Activated CD4-positive, alpha-beta T cell treated with anti-CD3 and anti-CD28 coated beads, Interleukin-2, amount 10 ng/mL, durations not matched to agents 7 days and 5 days (primary cell): ENCODE results near the gene PRXL2B. TPM values are rescaled to one million over a fixed set of nuclear protein-coding genes. Genes with fewer than 3 reads are reported as not detected.
"Not testable (repeated sequence)": the region's sequence is repeated elsewhere in the genome, so short reads cannot be mapped to it uniquely, and the experiment has no call there.

Experiments
- CTCF ChIA-PET: fragments of 350-600 bp; sonication (Branson Sonifier 250); formaldehyde crosslinking; loops from one replicate; lab custom pipeline; 2021; ENCODE audit warnings: antibody characterized with exemption; lab: Charles Lee
- POLR2A ChIA-PET: fragments of 350-600 bp; sonication (Branson Sonifier 250); formaldehyde crosslinking; loops from one replicate; lab custom pipeline; 2021; ENCODE audit warnings: antibody characterized with exemption; lab: Charles Lee
- DNase-seq: peaks from one replicate; pipeline ENCODE4 v3.0.0-alpha.2; 2020
- H3K27ac Mint-ChIP-seq: one replicate; pipeline ENCODE4 v1.8.0; 2021; ENCODE audit warnings: mild to moderate bottlenecking, moderate library complexity, mixed read lengths
- H3K27me3 Mint-ChIP-seq: one replicate; pipeline ENCODE4 v1.8.0; 2021; ENCODE audit warnings: mixed read lengths
- H3K36me3 Mint-ChIP-seq: one replicate; pipeline ENCODE4 v1.8.0; 2021; ENCODE audit warnings: low read depth, mixed read lengths
- H3K4me1 Mint-ChIP-seq: one replicate; pipeline ENCODE4 v1.8.0; 2021; ENCODE audit warnings: mixed read lengths
- H3K4me3 Mint-ChIP-seq: one replicate; pipeline ENCODE4 v1.8.0; 2021; ENCODE audit warnings: mild to moderate bottlenecking, moderate library complexity, mixed read lengths
- H3K9me3 Mint-ChIP-seq: one replicate; pipeline ENCODE4 v1.8.0; 2021; ENCODE audit warnings: mixed read lengths
- total RNA-seq, 2 experiments: library from RNA; stranded (reverse); gene quantifications; one replicate each; pipeline ENCODE4 v1.2.3, GENCODE V29; 2021

PRXL2B gene
- total RNA-seq, 2 experiments from 2014 or later: 25.2 to 33.3 TPM

GRCh38 chr1:2569703-2570102 is 16.9 kb upstream of the PRXL2B start:
- H3K4me3 Mint-ChIP-seq, H3K36me3 Mint-ChIP-seq, POLR2A ChIA-PET, H3K4me1 Mint-ChIP-seq, H3K27ac Mint-ChIP-seq, DNase-seq, H3K27me3 Mint-ChIP-seq: not testable (repeated sequence)
- H3K9me3 Mint-ChIP-seq: peaks cover 18% of the 10 kb centered on the region
- CTCF ChIA-PET: interaction anchor here (1.1 to 1.6 kb wide), 3 partner anchors 8 to 21 kb away, joined by 3 to 4 read pairs (median 3); partner anchors contain the start of gene TNFRSF14

DNA sequence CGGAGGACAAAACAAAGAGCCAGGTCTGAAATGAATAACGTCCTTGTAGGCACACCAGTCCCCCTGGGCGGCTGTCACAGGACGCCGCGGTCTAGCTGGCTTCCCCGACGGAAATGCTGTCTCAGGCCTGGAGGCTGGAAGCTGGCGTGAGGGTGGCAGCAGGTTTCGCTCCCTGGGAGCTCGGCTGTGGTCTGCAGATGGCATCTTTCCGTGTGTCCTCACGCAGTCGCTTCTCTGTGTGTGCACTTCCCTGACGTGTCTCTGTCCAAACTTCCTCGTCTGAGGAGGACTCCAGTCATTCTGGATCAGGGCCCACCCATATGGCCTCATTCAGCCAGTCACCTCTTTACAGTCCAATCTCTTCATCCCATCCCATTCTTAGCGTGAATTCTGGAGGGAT is 16.2 kb upstream of the PRXL2B start:
- peaks cover 18% of the 10 kb centered on the region for H3K9me3 Mint-ChIP-seq
- H3K4me1 Mint-ChIP-seq: peaks cover 10% of the 10 kb centered on the region
- H3K4me3 Mint-ChIP-seq: no peak overlapping the region
- ChIA-PET POLR2A (no interaction called here), CTCF (interaction anchor here (1.1 to 1.6 kb wide), 3 partner anchors 9 to 22 kb away, joined by 3 to 4 read pairs (median 3); partner anchors contain the start of gene TNFRSF14)
- no peak for DNase-seq
- peaks cover 6% of the 10 kb centered on the region for H3K36me3 Mint-ChIP-seq
- no peaks in the 10 kb centered on the region for H3K27me3 Mint-ChIP-seq
- no peak overlapping the region for H3K27ac Mint-ChIP-seq

DNA sequence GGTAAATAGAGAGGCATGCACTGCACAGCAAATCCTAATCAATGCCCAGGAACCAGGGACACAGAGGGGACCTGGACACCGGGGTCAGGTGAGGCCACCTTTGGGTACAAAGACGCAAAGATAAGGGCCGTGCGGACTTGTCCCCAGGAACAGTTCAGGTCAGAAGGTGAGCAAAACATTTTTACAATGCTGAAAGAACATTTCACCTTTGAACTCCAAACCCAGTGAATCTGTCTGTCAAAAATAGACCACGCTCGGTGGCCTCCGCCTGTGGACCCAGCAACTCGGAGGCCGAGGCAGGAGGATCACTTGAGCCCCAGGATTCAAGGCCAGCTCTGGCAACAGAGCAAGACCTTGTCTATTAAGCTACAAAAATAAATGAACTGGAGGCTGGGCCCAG is 15.2 kb upstream of the PRXL2B start:
- Mint-ChIP-seq H3K4me1 (peaks cover 18% of the 10 kb centered on the region), H3K36me3 (peaks cover 6% of the 10 kb centered on the region), H3K9me3 (peaks cover 18% of the 10 kb centered on the region), H3K27me3 (no peaks in the 10 kb centered on the region), H3K27ac (no peak overlapping the region), H3K4me3 (no peak overlapping the region)
- POLR2A ChIA-PET: no interaction called here
- CTCF ChIA-PET: interaction anchor here (1.4 kb wide), 1 partner anchor 10 kb away, joined by 3 read pairs; no protein-coding TSS in a partner anchor
- DNase-seq: no peak

DNA sequence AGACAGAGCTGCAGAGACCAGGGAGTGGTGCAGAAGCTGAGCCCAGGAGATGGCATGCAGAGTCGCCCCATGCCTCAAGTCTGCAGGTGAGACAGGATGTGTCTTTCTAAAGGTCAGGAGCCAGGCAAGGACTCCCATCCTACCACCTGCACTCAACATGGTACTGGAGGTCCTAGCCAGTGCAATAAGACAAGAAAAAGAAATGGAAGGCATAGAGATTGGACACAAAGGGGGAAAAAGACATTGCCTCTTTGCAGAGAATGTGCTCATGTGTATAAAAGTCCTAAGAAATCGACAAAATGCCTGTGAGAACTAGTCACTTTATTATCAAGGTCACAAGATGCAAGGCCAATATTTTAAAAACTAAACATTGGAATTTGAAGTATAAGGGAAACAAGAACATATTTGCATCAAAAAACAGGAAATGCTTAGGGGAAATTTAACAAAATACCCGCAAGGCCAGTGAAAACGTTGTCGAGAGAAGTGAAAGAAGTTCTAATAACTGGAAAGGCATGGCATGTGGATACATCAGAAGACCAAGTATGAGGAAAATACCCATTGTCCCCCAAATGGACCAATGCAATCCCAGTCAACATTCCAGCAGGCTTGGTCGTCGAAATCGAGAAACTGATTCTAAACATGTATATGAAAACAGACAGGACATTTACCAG is 13.2 kb upstream of the PRXL2B start:
- POLR2A ChIA-PET: no interaction called here
- Mint-ChIP-seq H3K27ac (no peak overlapping the region), H3K9me3 (peaks cover 18% of the 10 kb centered on the region), H3K4me3 (no peak overlapping the region), H3K4me1 (peaks cover 31% of the 10 kb centered on the region), H3K36me3 (peaks cover 6% of the 10 kb centered on the region), H3K27me3 (no peaks in the 10 kb centered on the region)
- DNase-seq: no peak
- CTCF ChIA-PET: interaction anchor here (0.8 kb wide), 1 partner anchor 25 kb away, joined by 3 read pairs; no protein-coding TSS in a partner anchor

- H3K27me3 Mint-ChIP-seq: no peaks in the 10 kb centered on the region
- peaks cover 18% of the 10 kb centered on the region for H3K9me3 Mint-ChIP-seq
- no peak overlapping the region for H3K27ac Mint-ChIP-seq
- ChIA-PET CTCF (no interaction called here), POLR2A (no interaction called here)
- DNase-seq: no peak
- peaks cover 10% of the 10 kb centered on the region for H3K36me3 Mint-ChIP-seq
- H3K4me3 Mint-ChIP-seq: no peak overlapping the region
- peaks cover 38% of the 10 kb centered on the region for H3K4me1 Mint-ChIP-seq
Measured at GRCh38 chr1:2574350-2574749, 12.2 kb upstream of the PRXL2B start.

DNA sequence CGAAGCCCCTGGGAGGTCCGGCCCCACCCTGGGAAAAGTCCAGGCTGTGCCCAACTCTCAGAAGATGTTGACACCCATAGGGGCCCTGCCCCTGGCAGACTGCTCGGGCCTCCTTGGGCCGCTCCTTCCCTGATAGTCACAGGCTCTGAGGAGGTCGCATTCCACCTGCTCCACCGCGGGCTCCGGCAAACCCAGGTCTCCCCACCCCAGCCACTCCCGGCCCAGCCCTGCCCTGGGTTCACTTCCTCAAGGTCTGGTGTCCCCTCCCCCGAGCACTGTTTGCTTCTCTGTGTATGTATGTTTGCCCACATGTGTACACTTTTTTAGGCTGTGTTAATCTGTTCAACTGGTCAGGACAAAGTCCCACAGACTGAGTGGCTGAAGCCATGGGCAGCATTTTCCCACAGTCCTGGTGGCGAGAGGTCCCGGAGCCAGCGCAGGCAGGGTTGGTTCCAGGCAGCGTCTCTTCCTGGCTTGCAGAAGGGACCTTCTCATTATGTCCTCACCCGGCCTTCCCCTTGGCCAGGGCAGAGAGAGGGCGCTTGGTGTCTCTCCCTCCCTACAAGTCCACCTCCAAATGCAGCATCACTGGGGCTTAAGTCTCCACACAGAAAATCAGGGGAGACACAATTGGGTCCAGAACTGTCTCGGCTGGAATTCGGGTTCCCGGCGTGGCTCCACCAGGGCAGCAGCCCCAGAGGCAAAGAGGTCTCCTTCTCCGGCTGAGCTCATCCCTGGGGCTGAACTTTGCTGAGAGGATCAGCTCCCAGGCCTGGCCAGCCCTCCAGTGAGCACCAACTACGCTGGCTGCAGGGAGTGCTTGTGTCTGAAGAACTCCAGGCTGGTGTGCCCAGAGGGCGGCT is 10.5 kb upstream of the PRXL2B start:
- H3K9me3 Mint-ChIP-seq: peaks cover 18% of the 10 kb centered on the region
- POLR2A ChIA-PET: no interaction called here
- no peak overlapping the region for H3K4me3 Mint-ChIP-seq
- no peak for DNase-seq
- no peaks in the 10 kb centered on the region for H3K27me3 Mint-ChIP-seq
- H3K4me1 Mint-ChIP-seq: peaks cover 50% of the 10 kb centered on the region
- H3K36me3 Mint-ChIP-seq: peaks cover 10% of the 10 kb centered on the region
- H3K27ac Mint-ChIP-seq: peak overlapping the region; percentile 72
- CTCF ChIA-PET: interaction anchor here (2.8 kb wide), 1 partner anchor 28 kb away, joined by 10 read pairs; no protein-coding TSS in a partner anchor

- not testable (repeated sequence) for H3K27me3 Mint-ChIP-seq
- peak overlapping the region; percentile 68 for H3K4me3 Mint-ChIP-seq
- ChIA-PET POLR2A (interaction anchor here (1.0 kb wide), 1 partner anchor 22 kb away, joined by 4 read pairs; the partner anchor contains the start of gene TNFRSF14), CTCF (interaction anchor here (0.7 to 2.8 kb wide), 5 partner anchors 10 to 164 kb away, joined by 3 to 17 read pairs (median 6); no protein-coding TSS in a partner anchor)
- H3K27ac Mint-ChIP-seq: peak overlapping the region; percentile 93
- H3K9me3 Mint-ChIP-seq: peaks cover 16% of the 10 kb centered on the region
- peaks cover 10% of the 10 kb centered on the region for H3K36me3 Mint-ChIP-seq
- peak; percentile 66 for DNase-seq
- H3K4me1 Mint-ChIP-seq: peaks cover 58% of the 10 kb centered on the region
Measured at GRCh38 chr1:2577565-2578075, 9.0 kb upstream of the PRXL2B start.

DNA sequence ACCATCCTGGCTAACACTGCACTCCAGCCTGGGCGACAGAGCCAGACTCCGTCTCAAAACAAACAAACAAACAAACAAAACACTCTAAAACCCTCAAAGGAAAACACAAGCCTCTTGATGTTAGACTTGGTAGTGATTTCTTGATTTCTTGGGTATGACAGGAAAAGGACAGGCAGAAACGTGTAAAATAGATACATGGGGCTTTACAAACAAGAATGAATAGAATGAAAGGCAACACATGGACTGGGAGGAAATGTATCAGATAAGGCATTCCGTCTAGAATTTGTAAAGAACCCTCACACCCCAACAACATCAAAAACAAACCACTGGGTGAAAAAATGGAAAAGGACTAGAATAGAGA is 7.8 kb upstream of the PRXL2B start:
- H3K36me3 Mint-ChIP-seq: peaks cover 4% of the 10 kb centered on the region
- H3K4me3 Mint-ChIP-seq: peak overlapping the region; percentile 68
- no peak for DNase-seq
- ChIA-PET POLR2A (no interaction called here), CTCF (interaction anchor here (0.6 to 2.8 kb wide), 5 partner anchors 8 to 31 kb away, joined by 5 to 17 read pairs (median 6); no protein-coding TSS in a partner anchor)
- H3K27ac Mint-ChIP-seq: peak overlapping the region; percentile 93
- H3K4me1 Mint-ChIP-seq: peaks cover 61% of the 10 kb centered on the region
- peaks cover 6% of the 10 kb centered on the region for H3K9me3 Mint-ChIP-seq
- no peaks in the 10 kb centered on the region for H3K27me3 Mint-ChIP-seq

DNA sequence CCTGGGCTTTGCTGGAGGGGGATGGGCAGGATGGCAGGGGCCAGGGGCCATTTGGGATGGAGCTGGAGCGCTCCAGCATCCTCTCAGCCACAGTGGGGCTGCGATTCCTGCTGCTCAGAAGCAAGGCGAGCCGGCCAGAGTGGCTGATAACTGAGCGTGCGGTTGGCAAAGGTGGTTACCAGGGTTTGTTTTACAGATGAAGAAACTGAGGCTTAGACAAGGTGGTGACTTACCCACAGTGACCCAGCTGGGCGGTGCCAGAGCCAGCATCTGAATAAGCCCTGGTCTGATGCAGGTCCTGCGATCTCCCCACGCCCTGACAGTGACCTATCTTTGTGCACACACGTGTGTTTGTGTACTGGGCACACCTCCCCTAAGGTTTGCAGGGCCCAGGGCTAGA is 5.9 kb upstream of the PRXL2B start:
- Mint-ChIP-seq H3K4me1 (peaks cover 67% of the 10 kb centered on the region), H3K27me3 (no peaks in the 10 kb centered on the region), H3K36me3 (peaks cover 7% of the 10 kb centered on the region), H3K9me3 (no peaks in the 10 kb centered on the region), H3K4me3 (no peak overlapping the region), H3K27ac (peak overlapping the region; percentile 26)
- POLR2A ChIA-PET: interaction anchor here (0.6 kb wide), 1 partner anchor 854 kb away, joined by 4 read pairs; no protein-coding TSS in a partner anchor
- DNase-seq: no peak
- CTCF ChIA-PET: interaction anchor here (0.6 kb wide), 1 partner anchor 113 kb away, joined by 3 read pairs; no protein-coding TSS in a partner anchor

DNA sequence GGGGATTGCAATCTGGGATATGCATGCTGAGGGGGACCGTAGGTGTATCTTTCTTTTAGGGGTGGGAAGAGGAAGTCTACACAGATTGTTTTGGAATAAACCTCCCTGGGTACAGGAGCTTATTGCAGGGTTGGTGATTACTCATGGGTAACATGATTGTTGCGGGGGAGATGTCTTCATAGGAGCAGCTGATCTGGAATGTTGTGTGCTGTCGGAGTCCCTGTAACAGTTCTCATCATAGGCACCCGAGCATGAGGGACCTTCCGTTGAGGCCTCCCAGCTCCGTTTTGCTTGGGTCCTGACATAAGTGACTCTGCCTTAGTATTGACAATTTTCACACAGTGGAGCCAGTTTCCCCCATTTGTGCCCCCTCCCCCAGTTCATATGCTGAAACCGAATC is 4.2 kb upstream of the PRXL2B start:
- H3K4me1 Mint-ChIP-seq: peaks cover 54% of the 10 kb centered on the region
- H3K27me3 Mint-ChIP-seq: no peaks in the 10 kb centered on the region
- CTCF ChIA-PET: interaction anchor here (0.8 kb wide), 1 partner anchor 387 kb away, joined by 3 read pairs; the partner anchor contains the start of gene FAAP20
- DNase-seq: no peak
- peaks cover 7% of the 10 kb centered on the region for H3K36me3 Mint-ChIP-seq
- no peak overlapping the region for H3K4me3 Mint-ChIP-seq
- H3K27ac Mint-ChIP-seq: peak overlapping the region; percentile 60
- POLR2A ChIA-PET: no interaction called here
- H3K9me3 Mint-ChIP-seq: no peaks in the 10 kb centered on the region

DNA sequence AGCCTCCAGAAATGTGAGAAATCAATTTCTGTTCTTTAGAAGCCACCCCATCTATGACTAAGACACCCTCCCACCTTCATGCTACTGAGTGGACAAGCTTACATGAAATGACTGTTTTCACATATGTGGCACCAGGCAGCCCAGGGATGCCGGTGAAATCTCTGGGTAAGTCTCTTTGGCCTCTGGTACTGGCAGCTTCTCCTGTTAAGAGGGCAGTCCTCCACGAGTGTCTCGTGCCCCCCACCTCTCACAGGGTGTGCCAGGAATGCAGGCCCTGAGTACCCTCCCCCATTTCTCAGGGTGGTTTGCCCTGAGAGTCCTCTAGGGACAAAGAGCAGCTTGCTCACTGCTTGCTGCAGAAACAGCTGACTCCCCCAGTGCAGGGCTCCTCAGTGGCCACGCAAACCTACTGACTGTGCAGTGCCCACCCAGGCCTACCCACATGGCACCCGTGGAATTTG is 3.2 kb upstream of the PRXL2B start:
- H3K27ac Mint-ChIP-seq: peak overlapping the region; percentile 97
- no peak overlapping the region for H3K4me3 Mint-ChIP-seq
- no peak for DNase-seq
- H3K36me3 Mint-ChIP-seq: peaks cover 7% of the 10 kb centered on the region
- H3K4me1 Mint-ChIP-seq: peaks cover 48% of the 10 kb centered on the region
- CTCF ChIA-PET: interaction anchor here (0.7 to 5.3 kb wide), 3 partner anchors 18 to 37 kb away, joined by 3 to 36 read pairs (median 12); no protein-coding TSS in a partner anchor
- POLR2A ChIA-PET: no interaction called here
- H3K9me3 Mint-ChIP-seq: no peaks in the 10 kb centered on the region
- H3K27me3 Mint-ChIP-seq: no peaks in the 10 kb centered on the region

- Mint-ChIP-seq H3K36me3 (peaks cover 4% of the 10 kb centered on the region), H3K27ac (peak overlapping the region; percentile 97), H3K4me1 (peaks cover 43% of the 10 kb centered on the region), H3K9me3 (no peaks in the 10 kb centered on the region), H3K27me3 (no peaks in the 10 kb centered on the region), H3K4me3 (peak overlapping the region; percentile 91)
- CTCF ChIA-PET: interaction anchor here (1.0 to 5.3 kb wide), 3 partner anchors 9 to 37 kb away, joined by 3 to 36 read pairs (median 12); no protein-coding TSS in a partner anchor
- POLR2A ChIA-PET: no interaction called here
- peak; percentile 28 for DNase-seq
Measured at GRCh38 chr1:2583871-2584351, 2.7 kb upstream of the PRXL2B start.
